Fibroblast of skin of scalp (primary cell): ENCODE measurements around the gene NCCRP1.
"Not testable (repeated sequence)": the region's sequence is repeated elsewhere in the genome, so short reads cannot be mapped to it uniquely, and the experiment has no call there.

ENCODE experiments used
- DNase-seq: peaks from one replicate; pipeline ENCODE4 v3.0.0-alpha.2; 2013

Gene NCCRP1

GRCh38 chr19:39211731-39212374 is 15.1 kb downstream of the NCCRP1 start:
- DNase-seq, result no peak

GRCh38 chr19:39212375-39212742 is 15.6 kb downstream of the NCCRP1 start:
- peak; percentile 8 for DNase-seq

- not testable (repeated sequence) for DNase-seq
Observed at GRCh38 chr19:39215323-39215722, 18.6 kb downstream of the NCCRP1 start.

GRCh38 chr19:39217094-39217493 is 20.3 kb downstream of the NCCRP1 start:
- no peak for DNase-seq

- DNase-seq, result no peak
Observed at GRCh38 chr19:39218230-39219007, 21.7 kb downstream of the NCCRP1 start.

GRCh38 chr19:39219108-39219507 is 22.3 kb downstream of the NCCRP1 start:
- DNase-seq, result not testable (repeated sequence)

- DNase-seq, result no peak
Observed at GRCh38 chr19:39223703-39224279, 27.0 kb downstream of the NCCRP1 start.

GRCh38 chr19:39224910-39225309 is 28.1 kb downstream of the NCCRP1 start:
- DNase-seq, result no peak

- no peak for DNase-seq
Observed at GRCh38 chr19:39230096-39230764, 33.5 kb downstream of the NCCRP1 start.

GRCh38 chr19:39232708-39233107 is 35.9 kb downstream of the NCCRP1 start:
- DNase-seq, result no peak

GRCh38 chr19:39236527-39236926 is 39.8 kb downstream of the NCCRP1 start:
- no peak for DNase-seq

- no peak for DNase-seq
Observed at GRCh38 chr19:39237200-39238184, 40.7 kb downstream of the NCCRP1 start.

- DNase-seq, result no peak
Observed at GRCh38 chr19:39238209-39238608, 41.4 kb downstream of the NCCRP1 start.

GRCh38 chr19:39238944-39239343 is 42.2 kb downstream of the NCCRP1 start:
- no peak for DNase-seq

- DNase-seq, result no peak
Observed at GRCh38 chr19:39240421-39240820, 43.7 kb downstream of the NCCRP1 start.

GRCh38 chr19:39243741-39244140 is 47.0 kb downstream of the NCCRP1 start:
- not testable (repeated sequence) for DNase-seq

GRCh38 chr19:39244410-39245100 is 47.8 kb downstream of the NCCRP1 start, which contains the start of gene IFNL3:
Gene IFNL3 (minus strand): TSS chr19:39245006. CDS start chr19:39244967, 39 bp downstream.
- not testable (repeated sequence) for DNase-seq

- not testable (repeated sequence) for DNase-seq
Observed at GRCh38 chr19:39245166-39245565, 48.4 kb downstream of the NCCRP1 start.

GRCh38 chr19:39246951-39247669 is 50.3 kb downstream of the NCCRP1 start:
- DNase-seq, result peak; percentile 14
